ENCODE measurements around the gene PSME3.

DNA sequence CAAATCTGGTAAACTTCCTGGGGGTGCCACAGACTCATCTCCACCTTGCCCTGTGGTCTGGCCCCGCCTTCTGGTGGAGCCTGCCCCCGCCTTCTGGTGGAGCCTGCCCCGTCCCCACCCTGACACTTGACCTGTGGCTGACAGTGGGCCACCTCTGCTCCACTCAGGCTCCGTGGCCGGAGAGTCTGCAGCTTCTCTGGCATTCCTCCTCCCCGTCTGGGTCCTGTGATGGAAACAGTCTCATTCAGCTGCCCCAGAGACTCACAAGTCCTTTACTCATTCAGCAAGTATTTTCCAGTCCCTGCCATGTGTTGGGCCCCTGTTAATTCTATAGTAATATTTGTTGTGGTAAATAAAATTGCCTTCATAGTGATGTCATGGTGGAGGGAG is 46.4 kb downstream of the PSME3 start:
- TF ChIP-seq EZH2phosphoT487 (conservative IDR thresholded peaks at IDR 0.05; ENCODE audit: low read length): no peak
- TF ChIP-seq, protein P1, sequence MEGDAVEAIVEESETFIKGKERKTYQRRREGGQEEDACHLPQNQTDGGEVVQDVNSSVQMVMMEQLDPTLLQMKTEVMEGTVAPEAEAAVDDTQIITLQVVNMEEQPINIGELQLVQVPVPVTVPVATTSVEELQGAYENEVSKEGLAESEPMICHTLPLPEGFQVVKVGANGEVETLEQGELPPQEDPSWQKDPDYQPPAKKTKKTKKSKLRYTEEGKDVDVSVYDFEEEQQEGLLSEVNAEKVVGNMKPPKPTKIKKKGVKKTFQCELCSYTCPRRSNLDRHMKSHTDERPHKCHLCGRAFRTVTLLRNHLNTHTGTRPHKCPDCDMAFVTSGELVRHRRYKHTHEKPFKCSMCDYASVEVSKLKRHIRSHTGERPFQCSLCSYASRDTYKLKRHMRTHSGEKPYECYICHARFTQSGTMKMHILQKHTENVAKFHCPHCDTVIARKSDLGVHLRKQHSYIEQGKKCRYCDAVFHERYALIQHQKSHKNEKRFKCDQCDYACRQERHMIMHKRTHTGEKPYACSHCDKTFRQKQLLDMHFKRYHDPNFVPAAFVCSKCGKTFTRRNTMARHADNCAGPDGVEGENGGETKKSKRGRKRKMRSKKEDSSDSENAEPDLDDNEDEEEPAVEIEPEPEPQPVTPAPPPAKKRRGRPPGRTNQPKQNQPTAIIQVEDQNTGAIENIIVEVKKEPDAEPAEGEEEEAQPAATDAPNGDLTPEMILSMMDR (IDR thresholded peaks at IDR 0.05; ENCODE audit: insufficient read depth, low read length, poor library complexity, severe bottlenecking): no peak

Data from SU-DHL-6 (cell line).